ENCODE data around the gene PHF12. TPM values are rescaled to one million over a fixed set of nuclear protein-coding genes. Genes with fewer than 3 reads are reported as not detected.

The PHF12 gene
- total and polyA plus RNA-seq, 10 of the 15 experiments (the other 5 are each of a cell fraction or from before 2014, with no cell fraction given) = 1.3 to 43.9 (median 19.2) TPM

DNA sequence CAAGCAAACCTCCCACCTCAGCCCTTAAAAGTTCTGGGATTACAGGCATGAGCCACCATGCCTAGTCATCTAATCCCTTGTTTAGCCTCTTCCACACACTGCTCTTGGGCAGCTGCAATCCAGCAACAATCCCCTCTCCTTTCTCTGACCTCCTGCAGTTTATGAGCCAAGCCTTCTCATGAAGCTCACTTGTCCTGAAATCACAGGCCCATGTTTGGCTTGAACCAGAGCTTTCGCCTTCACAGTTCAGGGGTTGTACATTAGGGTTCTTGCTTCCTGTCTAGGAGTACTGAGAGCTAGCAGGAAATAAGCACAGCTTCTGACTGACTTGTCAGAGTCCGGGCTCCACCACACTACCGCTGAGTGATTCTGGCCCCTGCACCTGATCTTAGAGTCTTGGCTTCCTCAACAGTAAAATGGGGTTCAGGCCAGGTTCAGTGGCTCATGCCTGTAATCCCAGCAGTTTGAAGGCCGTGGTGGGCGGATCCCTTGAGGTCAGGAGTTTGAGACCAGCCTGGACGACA is 80.2 kb downstream of the PHF12 start:
- ChIA-PET POLR2A (interaction anchor here (0.5 to 2.1 kb wide), 11 partner anchors 13 to 152 kb away, joined by 3 to 9 read pairs (median 5); partner anchors contain the start of genes FAM222B, FLOT2 and RPL23A), SMC1A (ENCODE audit: uncharacterized antibody, unreplicated experiment) (interaction anchor here (0.7 to 2.0 kb wide), 15 partner anchors 9 to 149 kb away, joined by 3 to 13 read pairs (median 3); partner anchors contain the start of gene FLOT2), CTCF (interaction anchor here (0.5 to 2.6 kb wide), 15 partner anchors 11 to 645 kb away, joined by 3 to 21 read pairs (median 5); partner anchors contain the start of genes DHRS13 and FLOT2), RAD21 (ENCODE audit: unreplicated experiment) (interaction anchor here (0.6 to 2.6 kb wide), 14 partner anchors 15 to 575 kb away, joined by 3 to 14 read pairs (median 5); partner anchors contain the start of genes DHRS13, FAM222B, FLOT2 and TLCD1)
- peak overlapping the region; percentile 93 for H2AFZ ChIP-seq (ENCODE audit: control insufficient read depth, low read depth, low read length)
- H3K27ac ChIP-seq (ENCODE audit: control insufficient read depth, insufficient read depth) = peak overlapping the region; percentile 61
- no peaks in the 10 kb centered on the region for H4K20me1 ChIP-seq (ENCODE audit: control insufficient read depth, insufficient read depth)
- intact Hi-C loops (cut with micrococcal nuclease; ENCODE audit: unreplicated experiment) = no loop called here
- H3K9me3 ChIP-seq (replicated peaks; ENCODE audit: control insufficient read depth, insufficient read depth, low read length) = no peaks in the 10 kb centered on the region
- under 1% methylated on average over 6 of the region's 6 CpGs for WGBS (ENCODE audit: insufficient coverage, insufficient replicate concordance, low lambda C conversion rate, missing lambda C conversion rate)
- BruUV-seq (replicated peaks) = no TSS peak
- no peaks in the 10 kb centered on the region for H3K27me3 ChIP-seq (replicated peaks in 1 of 2; ENCODE audit: control insufficient read depth in 2 of 2, insufficient read depth in 2 of 2, low read length in 1 of 2)
- H3K4me3 ChIP-seq = no peak overlapping the region
- in situ Hi-C loops (cut with MboI) = no loop called here
- DNase-seq (ENCODE audit: low read depth, low spot score) (peak; percentile 79), FAIRE-seq (peak; percentile 99), ATAC-seq (peak; percentile 99)
- H3K79me2 ChIP-seq (ENCODE audit: control insufficient read depth, insufficient read depth, low read length) = no peaks in the 10 kb centered on the region
- no peaks in the 10 kb centered on the region for H3K36me3 ChIP-seq (ENCODE audit: control insufficient read depth in 2 of 2, insufficient read depth in 2 of 2, low read length in 1 of 2)
- H3K4me2 ChIP-seq (ENCODE audit: control insufficient read depth, insufficient read depth) = peak overlapping the region; percentile 36
- H3K4me1 ChIP-seq (ENCODE audit: control insufficient read depth, insufficient read depth, low read length) = peaks cover 15% of the 10 kb centered on the region
- peak overlapping the region; percentile 55 for H3K9ac ChIP-seq (ENCODE audit: control insufficient read depth, insufficient read depth, low read length)
- TF ChIP-seq SIX5 (IDR thresholded peaks at IDR 0.05; ENCODE audit: low read depth, low read length, severe bottlenecking) (no peak), ZZZ3 (IDR thresholded peaks at IDR 0.05; ENCODE audit: control insufficient read depth, insufficient read length, low read depth) (no peak), CBFB (IDR thresholded peaks at IDR 0.05; ENCODE audit: low read depth) (no peak), SMARCA5 (IDR thresholded peaks at IDR 0.05) (no peak), HDAC6 (IDR thresholded peaks at IDR 0.05; ENCODE audit: unreplicated experiment) (no peak), ZNF274 (IDR thresholded peaks at IDR 0.05; ENCODE audit: insufficient read depth, insufficient read length) (no peak), FOXK2 (IDR thresholded peaks at IDR 0.05) (no peak), SRF (IDR thresholded peaks at IDR 0.05; ENCODE audit: low read depth in 2 of 2, low read length in 2 of 2) (peak; percentile 82 to 88), SREBF2 (IDR thresholded peaks at IDR 0.05; ENCODE audit: low read length) (no peak), CREM (IDR thresholded peaks at IDR 0.05; ENCODE audit: low read depth) (peak; percentile 31; the same call in 1 of the 2 replicates), YY1 (IDR thresholded peaks at IDR 0.05; ENCODE audit: low read depth, low read length) (0 out of 2 replicates have a peak, but pooled peaks have one; percentile 37), SUPT20H (IDR thresholded peaks at IDR 0.05; ENCODE audit: borderline replicate concordance, control insufficient read depth, low read depth, low read length) (no peak)
- TF ChIP-seq, protein P1, sequence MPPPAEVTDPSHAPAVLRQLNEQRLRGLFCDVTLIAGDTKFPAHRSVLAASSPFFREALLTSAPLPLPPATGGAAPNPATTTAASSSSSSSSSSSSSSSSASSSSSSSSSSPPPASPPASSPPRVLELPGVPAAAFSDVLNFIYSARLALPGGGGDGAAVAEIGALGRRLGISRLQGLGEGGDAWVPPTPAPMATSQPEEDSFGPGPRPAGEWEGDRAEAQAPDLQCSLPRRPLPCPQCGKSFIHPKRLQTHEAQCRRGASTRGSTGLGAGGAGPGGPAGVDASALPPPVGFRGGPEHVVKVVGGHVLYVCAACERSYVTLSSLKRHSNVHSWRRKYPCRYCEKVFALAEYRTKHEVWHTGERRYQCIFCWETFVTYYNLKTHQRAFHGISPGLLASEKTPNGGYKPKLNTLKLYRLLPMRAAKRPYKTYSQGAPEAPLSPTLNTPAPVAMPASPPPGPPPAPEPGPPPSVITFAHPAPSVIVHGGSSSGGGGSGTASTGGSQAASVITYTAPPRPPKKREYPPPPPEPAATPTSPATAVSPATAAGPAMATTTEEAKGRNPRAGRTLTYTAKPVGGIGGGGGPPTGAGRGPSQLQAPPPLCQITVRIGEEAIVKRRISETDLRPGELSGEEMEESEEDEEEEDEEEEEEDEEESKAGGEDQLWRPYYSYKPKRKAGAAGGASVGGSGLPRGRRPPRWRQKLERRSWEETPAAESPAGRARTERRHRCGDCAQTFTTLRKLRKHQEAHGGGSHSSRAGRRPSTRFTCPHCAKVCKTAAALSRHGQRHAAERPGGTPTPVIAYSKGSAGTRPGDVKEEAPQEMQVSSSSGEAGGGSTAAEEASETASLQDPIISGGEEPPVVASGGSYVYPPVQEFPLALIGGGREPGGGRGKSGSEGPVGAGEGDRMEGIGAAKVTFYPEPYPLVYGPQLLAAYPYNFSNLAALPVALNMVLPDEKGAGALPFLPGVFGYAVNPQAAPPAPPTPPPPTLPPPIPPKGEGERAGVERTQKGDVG (CRISPR knock-in tag; IDR thresholded peaks at IDR 0.05) = no peak
- TF ChIP-seq, protein P2, sequence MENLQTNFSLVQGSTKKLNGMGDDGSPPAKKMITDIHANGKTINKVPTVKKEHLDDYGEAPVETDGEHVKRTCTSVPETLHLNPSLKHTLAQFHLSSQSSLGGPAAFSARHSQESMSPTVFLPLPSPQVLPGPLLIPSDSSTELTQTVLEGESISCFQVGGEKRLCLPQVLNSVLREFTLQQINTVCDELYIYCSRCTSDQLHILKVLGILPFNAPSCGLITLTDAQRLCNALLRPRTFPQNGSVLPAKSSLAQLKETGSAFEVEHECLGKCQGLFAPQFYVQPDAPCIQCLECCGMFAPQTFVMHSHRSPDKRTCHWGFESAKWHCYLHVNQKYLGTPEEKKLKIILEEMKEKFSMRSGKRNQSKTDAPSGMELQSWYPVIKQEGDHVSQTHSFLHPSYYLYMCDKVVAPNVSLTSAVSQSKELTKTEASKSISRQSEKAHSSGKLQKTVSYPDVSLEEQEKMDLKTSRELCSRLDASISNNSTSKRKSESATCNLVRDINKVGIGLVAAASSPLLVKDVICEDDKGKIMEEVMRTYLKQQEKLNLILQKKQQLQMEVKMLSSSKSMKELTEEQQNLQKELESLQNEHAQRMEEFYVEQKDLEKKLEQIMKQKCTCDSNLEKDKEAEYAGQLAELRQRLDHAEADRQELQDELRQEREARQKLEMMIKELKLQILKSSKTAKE (IDR thresholded peaks at IDR 0.05; ENCODE audit: low read depth, poor library complexity, severe bottlenecking) = no peak
- TF ChIP-seq, protein P3, sequence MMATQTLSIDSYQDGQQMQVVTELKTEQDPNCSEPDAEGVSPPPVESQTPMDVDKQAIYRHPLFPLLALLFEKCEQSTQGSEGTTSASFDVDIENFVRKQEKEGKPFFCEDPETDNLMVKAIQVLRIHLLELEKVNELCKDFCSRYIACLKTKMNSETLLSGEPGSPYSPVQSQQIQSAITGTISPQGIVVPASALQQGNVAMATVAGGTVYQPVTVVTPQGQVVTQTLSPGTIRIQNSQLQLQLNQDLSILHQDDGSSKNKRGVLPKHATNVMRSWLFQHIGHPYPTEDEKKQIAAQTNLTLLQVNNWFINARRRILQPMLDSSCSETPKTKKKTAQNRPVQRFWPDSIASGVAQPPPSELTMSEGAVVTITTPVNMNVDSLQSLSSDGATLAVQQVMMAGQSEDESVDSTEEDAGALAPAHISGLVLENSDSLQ (IDR thresholded peaks at IDR 0.05) = peak; percentile 72
- TF ChIP-seq, protein P4, sequence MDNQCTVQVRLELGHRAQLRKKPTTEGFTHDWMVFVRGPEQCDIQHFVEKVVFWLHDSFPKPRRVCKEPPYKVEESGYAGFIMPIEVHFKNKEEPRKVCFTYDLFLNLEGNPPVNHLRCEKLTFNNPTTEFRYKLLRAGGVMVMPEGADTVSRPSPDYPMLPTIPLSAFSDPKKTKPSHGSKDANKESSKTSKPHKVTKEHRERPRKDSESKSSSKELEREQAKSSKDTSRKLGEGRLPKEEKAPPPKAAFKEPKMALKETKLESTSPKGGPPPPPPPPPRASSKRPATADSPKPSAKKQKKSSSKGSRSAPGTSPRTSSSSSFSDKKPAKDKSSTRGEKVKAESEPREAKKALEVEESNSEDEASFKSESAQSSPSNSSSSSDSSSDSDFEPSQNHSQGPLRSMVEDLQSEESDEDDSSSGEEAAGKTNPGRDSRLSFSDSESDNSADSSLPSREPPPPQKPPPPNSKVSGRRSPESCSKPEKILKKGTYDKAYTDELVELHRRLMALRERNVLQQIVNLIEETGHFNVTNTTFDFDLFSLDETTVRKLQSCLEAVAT (IDR thresholded peaks at IDR 0.05) = no peak

Data from GM12878 (cell line).